Stomach smooth muscle (tissue), 2 donors: Measurements from ENCODE around the gene FAT1.

Source experiments
- H3K27ac ChIP-seq: one replicate; pipeline ENCODE4 v1.7.0; 2013; ENCODE audit warnings: mild to moderate bottlenecking, low read length, inconsistent platforms
- H3K27me3 ChIP-seq, 2 donors: one replicate each; pipeline ENCODE4 v1.7.0; 2013; ENCODE audit warnings: low read length in 2 of 2; ENCODE audit not compliant: insufficient read depth in 2 of 2, control insufficient read depth in 1 of 2
- H3K36me3 ChIP-seq, 2 donors: one replicate each; pipeline ENCODE4 v1.7.0; 2013; ENCODE audit warnings: low read length in 2 of 2; ENCODE audit not compliant: control insufficient read depth in 2 of 2, insufficient read depth in 2 of 2
- H3K4me1 ChIP-seq: one replicate; pipeline ENCODE4 v1.7.0; 2013; ENCODE audit warnings: low read length; ENCODE audit not compliant: control insufficient read depth, insufficient read depth
- H3K4me3 ChIP-seq, 2 donors: one replicate each; pipeline ENCODE4 v1.7.0; 2013; ENCODE audit warnings: low read length in 2 of 2
- H3K9ac ChIP-seq, 2 donors: one replicate each; pipeline ENCODE4 v1.7.0; 2013; ENCODE audit warnings: low read length in 2 of 2, mild to moderate bottlenecking in 1 of 2
- H3K9me3 ChIP-seq, 2 donors: one replicate each; pipeline ENCODE4 v1.7.0; 2013; ENCODE audit warnings: low read length in 2 of 2; ENCODE audit not compliant: control insufficient read depth in 2 of 2
- donor health status: healthy.
- donor health status: Pancreatic carcinoma.

The FAT1 gene

DNA sequence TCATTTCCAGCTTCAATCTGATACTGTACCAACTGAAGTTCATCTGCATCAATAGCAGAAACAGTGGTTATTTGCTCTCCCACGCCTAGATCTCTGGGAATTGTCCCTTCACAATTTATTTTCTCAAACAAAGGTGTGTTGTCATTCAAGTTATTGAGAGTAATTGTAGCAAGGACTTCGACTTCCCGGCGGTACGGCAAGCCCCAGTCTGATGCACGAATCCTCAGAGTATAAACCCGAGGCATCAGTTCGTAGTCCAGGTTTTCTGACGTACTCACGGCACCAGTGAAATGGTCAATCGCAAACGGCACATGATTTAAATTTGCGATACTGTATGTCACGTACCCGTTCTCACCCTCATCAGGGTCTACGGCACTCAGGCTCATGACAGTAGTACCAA is 15.7 kb downstream of the FAT1 start:
- H3K27ac ChIP-seq: no peak overlapping the region
- no peak overlapping the region for H3K4me3 ChIP-seq
- peaks cover 9% of the 10 kb centered on the region for H3K4me1 ChIP-seq
- no peaks in the 10 kb centered on the region for H3K27me3 ChIP-seq
- no peak overlapping the region for H3K9ac ChIP-seq
- no peaks in the 10 kb centered on the region for H3K9me3 ChIP-seq
- H3K36me3 ChIP-seq: peaks cover 26 to 28% of the 10 kb centered on the region in 2 donors

DNA sequence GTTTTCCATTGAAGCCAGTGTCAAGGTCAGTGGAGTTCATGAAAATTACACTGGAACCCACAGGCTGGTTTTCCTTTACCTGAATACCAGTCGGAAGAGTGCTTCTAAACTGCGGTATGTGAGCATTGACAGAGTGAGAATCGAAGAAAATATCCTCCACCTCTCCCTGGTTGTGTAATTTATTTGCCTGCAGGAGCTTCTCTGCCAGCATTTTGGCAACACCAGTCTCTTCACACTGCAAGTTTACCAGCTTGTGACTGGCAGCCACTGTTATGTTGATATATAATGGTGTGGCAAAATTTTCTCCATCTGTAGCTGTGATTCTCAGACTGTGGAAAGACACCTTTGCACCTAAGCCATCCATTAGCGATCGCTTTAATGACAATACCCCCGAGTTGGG is 16.1 kb downstream of the FAT1 start:
- Histone ChIP-seq H3K27me3 (no peaks in the 10 kb centered on the region), H3K9me3 (no peaks in the 10 kb centered on the region), H3K9ac (no peak overlapping the region), H3K27ac (no peak overlapping the region), H3K36me3 (peaks cover 26 to 28% of the 10 kb centered on the region in 2 donors), H3K4me1 (peaks cover 13% of the 10 kb centered on the region), H3K4me3 (no peak overlapping the region)

DNA sequence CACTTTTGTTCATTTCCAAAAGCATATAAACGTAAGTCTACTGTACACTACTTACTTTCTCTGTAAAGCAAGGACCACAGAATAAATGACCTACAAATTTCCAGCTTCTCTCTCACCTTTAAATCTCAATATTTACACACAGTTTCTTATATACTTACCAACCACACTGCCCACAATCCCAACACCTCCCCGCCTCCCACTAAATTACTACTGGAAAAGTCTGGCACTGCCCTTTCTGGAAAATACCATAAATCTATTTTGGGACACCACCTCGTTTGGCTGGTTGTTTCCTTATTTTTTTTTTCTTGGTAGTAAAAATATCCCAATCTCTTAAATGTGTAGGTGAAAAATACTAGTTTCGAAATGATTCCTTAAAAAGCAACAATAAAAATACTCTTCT is 19.6 kb downstream of the FAT1 start:
- no peak overlapping the region for H3K9ac ChIP-seq
- H3K36me3 ChIP-seq: peaks cover 25 to 26% of the 10 kb centered on the region in 2 donors
- peaks cover 33% of the 10 kb centered on the region for H3K4me1 ChIP-seq
- no peaks in the 10 kb centered on the region for H3K27me3 ChIP-seq
- no peak overlapping the region for H3K4me3 ChIP-seq
- H3K9me3 ChIP-seq: no peaks in the 10 kb centered on the region
- H3K27ac ChIP-seq: no peak overlapping the region

DNA sequence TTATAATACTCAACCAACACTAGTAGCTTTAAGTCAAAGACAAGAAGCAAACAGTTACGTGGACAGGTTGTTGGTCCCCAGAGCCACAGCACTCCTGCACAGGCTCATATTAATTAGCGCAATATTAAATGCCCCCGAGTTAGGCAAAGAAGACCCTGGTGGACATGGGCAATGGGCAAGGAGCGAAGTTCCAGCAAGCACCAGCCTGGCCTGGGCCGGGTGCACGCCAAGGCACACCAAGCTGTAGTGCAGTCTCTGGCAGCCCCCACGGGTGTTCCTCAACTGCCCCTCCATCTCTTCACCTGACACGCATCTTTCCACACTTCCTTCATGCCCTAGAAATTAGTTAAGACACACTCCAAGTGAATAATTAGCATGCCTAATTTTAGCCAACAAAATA is 20.1 kb downstream of the FAT1 start:
- H3K27ac ChIP-seq: no peak overlapping the region

DNA sequence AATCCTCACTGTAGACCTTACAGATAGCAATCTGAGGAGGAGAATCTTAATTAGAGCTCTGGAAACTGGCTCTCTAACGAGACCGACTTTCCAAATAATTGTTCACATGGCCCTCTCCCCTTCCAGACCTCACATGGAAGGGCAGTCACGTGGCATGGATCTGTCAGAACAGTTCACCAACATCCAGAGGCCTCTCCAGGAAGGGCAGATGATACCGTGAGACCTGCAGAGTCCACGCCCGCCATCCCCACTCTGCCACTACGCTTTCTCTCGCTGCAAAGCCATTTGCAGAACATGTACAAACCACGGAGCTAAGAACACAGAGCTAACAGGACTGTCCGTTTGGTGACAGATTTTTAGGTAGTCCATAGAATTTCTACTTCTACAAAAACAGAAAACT is 20.7 kb downstream of the FAT1 start:
- peaks cover 15% of the 10 kb centered on the region in 2 donors for H3K36me3 ChIP-seq
- H3K4me1 ChIP-seq: peaks cover 33% of the 10 kb centered on the region
- no peaks in the 10 kb centered on the region for H3K27me3 ChIP-seq
- H3K9ac ChIP-seq: no peak overlapping the region
- H3K9me3 ChIP-seq: no peaks in the 10 kb centered on the region
- no peak overlapping the region for H3K4me3 ChIP-seq
- H3K27ac ChIP-seq: no peak overlapping the region

More for the DNA sequence above, 20.1 kb downstream of the FAT1 start:
- no peaks in the 10 kb centered on the region for H3K9me3 ChIP-seq
- no peak overlapping the region for H3K4me3 ChIP-seq
- no peaks in the 10 kb centered on the region for H3K27me3 ChIP-seq
- peaks cover 20 to 21% of the 10 kb centered on the region in 2 donors for H3K36me3 ChIP-seq
- peaks cover 33% of the 10 kb centered on the region for H3K4me1 ChIP-seq
- no peak overlapping the region for H3K9ac ChIP-seq

DNA sequence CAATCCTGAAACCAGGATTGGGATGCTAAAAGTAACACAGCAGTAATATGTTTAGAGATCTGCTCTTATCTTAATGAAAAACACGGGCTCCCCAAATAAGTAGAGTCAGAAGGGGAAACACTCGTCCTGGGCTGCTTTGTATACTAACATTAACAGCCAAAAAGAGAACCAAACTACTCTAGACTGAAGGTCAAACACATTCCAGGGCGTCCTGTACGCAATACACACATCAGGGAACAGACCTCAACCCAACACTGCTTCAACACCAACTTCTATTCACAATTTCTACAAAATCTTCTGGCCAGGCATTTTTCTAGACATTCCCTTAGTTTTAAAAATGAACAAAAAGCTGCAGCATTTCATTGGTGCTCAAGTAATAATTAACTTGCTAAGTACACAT is 21.4 kb downstream of the FAT1 start:
- Histone ChIP-seq H3K27ac (no peak overlapping the region), H3K4me3 (no peak overlapping the region), H3K4me1 (peaks cover 33% of the 10 kb centered on the region)

DNA sequence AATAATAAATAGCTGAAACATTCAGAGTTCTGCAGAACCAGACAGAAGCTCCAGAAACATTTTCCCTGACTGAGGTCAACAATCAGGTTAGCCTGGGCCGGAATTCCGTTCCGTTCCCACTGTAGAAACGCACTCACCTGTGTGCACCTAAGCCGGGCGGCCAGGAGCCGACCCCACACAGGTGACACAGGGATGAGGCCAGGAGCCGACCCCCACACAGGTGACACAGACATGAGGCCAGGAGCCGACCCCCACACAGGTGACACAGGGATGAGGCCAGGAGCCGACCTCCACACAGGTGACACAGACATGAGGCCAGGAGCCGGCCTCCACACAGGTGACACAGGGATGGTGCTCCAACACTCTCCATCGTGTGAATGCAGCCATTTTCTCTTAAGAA is 21.9 kb downstream of the FAT1 start:
- Histone ChIP-seq H3K36me3 (peaks cover 3% of the 10 kb centered on the region in 2 donors), H3K4me3 (peak overlapping the region in 1 of 2 donors; percentile 59), H3K27me3 (no peaks in the 10 kb centered on the region), H3K9ac (peak overlapping the region in 1 of 2 donors; percentile 47), H3K4me1 (peaks cover 33% of the 10 kb centered on the region), H3K27ac (no peak overlapping the region), H3K9me3 (no peaks in the 10 kb centered on the region)

More for the DNA sequence above, 21.4 kb downstream of the FAT1 start:
- Histone ChIP-seq H3K36me3 (peaks cover 8% of the 10 kb centered on the region in 2 donors), H3K9me3 (no peaks in the 10 kb centered on the region), H3K9ac (no peak overlapping the region), H3K27me3 (no peaks in the 10 kb centered on the region)

DNA sequence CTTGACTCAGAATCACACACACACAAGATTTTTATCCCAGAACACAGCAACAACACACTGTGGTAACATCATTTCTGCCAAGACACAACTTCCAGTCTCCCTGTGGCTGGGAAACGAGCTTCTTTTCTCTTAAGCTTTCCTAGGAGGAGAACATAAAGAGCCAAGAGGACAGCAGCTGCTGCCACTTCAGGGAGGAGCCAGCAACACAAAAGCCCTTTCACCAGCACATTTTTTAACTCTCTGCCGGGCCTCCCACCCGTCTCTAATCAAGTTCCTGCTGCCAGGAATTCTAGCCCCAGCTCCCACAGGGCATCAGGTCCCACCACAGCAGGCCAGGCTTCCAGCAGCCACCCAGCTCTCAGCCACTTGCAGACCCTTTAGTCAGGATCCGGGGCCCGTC is 22.4 kb downstream of the FAT1 start:
- Histone ChIP-seq H3K4me1 (peaks cover 33% of the 10 kb centered on the region), H3K36me3 (no peaks in the 10 kb centered on the region), H3K4me3 (peak overlapping the region in 1 of 2 donors; percentile 59), H3K9ac (peak overlapping the region in 1 of 2 donors; percentile 47), H3K9me3 (no peaks in the 10 kb centered on the region), H3K27ac (peak overlapping the region; percentile 66), H3K27me3 (no peaks in the 10 kb centered on the region)

DNA sequence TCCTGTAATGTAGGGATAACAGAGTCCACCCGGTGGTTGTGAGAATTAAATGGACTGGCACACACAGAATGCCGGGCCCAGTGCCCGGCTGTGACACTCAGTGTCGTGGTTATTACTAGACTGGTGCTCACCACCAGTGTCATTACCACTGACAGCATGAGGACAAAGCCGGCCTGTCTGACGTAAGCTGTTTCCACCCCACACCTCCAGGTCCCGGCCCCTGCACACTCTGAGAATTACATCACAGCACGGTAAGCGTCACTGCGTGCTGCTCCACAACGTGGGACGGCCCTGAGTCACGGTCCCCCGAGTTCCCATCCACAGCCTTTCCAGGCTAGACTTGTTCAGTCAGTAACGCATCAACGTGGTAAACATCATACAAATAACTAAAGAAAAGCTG is 22.9 kb downstream of the FAT1 start:
- Histone ChIP-seq H3K4me1 (peaks cover 33% of the 10 kb centered on the region), H3K9ac (peak overlapping the region in 1 of 2 donors; percentile 42), H3K4me3 (peak overlapping the region in 1 of 2 donors; percentile 59)

DNA sequence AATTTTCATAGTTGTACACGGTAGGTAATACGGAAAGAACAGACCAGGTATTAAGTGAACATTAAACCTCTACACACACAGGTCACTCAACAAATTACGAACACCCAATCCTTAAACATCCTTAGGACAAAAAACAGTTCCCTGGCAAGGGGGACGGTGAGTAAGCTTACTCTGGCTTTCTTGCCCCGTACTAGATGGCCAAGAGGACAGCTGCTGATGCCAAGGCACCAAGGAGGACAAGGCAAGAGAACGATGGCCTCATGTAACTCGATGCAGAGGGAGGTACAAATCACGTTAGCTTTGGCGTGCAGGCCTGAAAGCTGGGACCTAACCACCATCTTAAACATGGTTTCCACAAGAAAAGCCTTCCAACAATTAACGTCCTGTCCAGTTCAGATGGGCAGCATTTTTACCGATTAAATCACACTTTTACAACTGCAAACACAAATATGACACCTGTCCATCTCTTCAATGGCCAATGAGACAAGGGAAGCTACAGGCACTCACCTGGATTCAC is 23.7 kb downstream of the FAT1 start:
- peaks cover 29% of the 10 kb centered on the region for H3K4me1 ChIP-seq
- no peak overlapping the region for H3K9ac ChIP-seq
- H3K27me3 ChIP-seq: no peaks in the 10 kb centered on the region
- peak overlapping the region; percentile 66 for H3K27ac ChIP-seq
- no peak overlapping the region for H3K4me3 ChIP-seq
- H3K9me3 ChIP-seq: no peaks in the 10 kb centered on the region
- no peaks in the 10 kb centered on the region for H3K36me3 ChIP-seq

More for the DNA sequence above, 22.9 kb downstream of the FAT1 start:
- no peaks in the 10 kb centered on the region for H3K27me3 ChIP-seq
- H3K27ac ChIP-seq: peak overlapping the region; percentile 66
- H3K36me3 ChIP-seq: no peaks in the 10 kb centered on the region
- H3K9me3 ChIP-seq: no peaks in the 10 kb centered on the region

DNA sequence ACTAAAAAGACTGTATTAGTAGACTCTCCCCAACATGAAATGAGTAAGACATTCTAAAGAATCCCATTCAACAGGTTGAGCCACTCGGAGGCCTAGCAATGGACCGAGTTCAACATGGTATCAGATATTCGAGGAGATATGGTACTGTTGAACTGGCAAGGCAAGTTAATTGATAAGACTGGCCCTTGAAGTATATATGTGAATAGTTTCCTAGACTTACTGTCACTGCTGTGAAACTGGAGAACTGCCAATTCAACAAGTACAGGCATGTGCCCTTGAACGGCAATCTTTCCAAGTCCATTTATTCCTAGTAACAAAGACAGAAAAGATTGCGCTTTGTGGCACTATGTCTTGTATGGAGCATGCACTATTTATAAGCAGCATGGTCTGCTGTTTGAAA is 24.4 kb downstream of the FAT1 start:
- Histone ChIP-seq H3K4me1 (peaks cover 32% of the 10 kb centered on the region), H3K4me3 (no peak overlapping the region), H3K36me3 (no peaks in the 10 kb centered on the region), H3K9ac (no peak overlapping the region), H3K27me3 (no peaks in the 10 kb centered on the region), H3K27ac (no peak overlapping the region), H3K9me3 (no peaks in the 10 kb centered on the region)
